MM.1S (cell line): Measurements from ENCODE around the gene SACS.

ENCODE experiments used
- EZH2 ChIP-seq: fragments of 300-600 bp; sonication (generic); optimal IDR thresholded peaks from 2 replicates; pipeline ENCODE3; 2017; ENCODE audit warnings: low read depth, mild to moderate bottlenecking, antibody characterized with exemption, low read length, mixed read lengths
- TF ChIP-seq, protein P1 (sequence below): fragments of 300-600 bp; sonication (generic); IDR thresholded peaks from 2 replicates; pipeline ENCODE4 v1.5.1; 2016; ENCODE audit warnings: antibody characterized with exemption, low read length, mixed read lengths

DNA sequence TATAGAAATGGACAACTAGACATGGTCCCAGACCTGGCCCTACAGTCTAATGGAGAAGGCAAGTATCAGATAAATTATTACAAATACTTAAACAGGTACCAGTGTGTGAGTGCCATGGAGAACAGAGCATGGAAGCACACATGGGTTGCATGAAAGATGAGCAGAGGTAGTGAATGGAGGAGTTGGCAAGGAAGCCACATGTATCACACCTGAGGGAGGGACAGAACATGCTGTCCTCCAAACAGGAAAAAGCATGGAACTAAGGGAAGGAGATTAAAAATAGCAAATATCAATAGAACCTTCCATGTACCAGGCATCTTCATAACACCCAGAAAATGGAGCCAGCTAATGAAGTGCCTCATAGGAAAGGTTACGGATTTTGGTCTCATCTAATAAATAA, 85.9 kb downstream of the SACS start:
- TF ChIP-seq EZH2: no peak
- TF ChIP-seq, protein P1, sequence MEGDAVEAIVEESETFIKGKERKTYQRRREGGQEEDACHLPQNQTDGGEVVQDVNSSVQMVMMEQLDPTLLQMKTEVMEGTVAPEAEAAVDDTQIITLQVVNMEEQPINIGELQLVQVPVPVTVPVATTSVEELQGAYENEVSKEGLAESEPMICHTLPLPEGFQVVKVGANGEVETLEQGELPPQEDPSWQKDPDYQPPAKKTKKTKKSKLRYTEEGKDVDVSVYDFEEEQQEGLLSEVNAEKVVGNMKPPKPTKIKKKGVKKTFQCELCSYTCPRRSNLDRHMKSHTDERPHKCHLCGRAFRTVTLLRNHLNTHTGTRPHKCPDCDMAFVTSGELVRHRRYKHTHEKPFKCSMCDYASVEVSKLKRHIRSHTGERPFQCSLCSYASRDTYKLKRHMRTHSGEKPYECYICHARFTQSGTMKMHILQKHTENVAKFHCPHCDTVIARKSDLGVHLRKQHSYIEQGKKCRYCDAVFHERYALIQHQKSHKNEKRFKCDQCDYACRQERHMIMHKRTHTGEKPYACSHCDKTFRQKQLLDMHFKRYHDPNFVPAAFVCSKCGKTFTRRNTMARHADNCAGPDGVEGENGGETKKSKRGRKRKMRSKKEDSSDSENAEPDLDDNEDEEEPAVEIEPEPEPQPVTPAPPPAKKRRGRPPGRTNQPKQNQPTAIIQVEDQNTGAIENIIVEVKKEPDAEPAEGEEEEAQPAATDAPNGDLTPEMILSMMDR: no peak
